ENCODE results near the gene TLR3. TPM values are rescaled to one million over a fixed set of nuclear protein-coding genes. Genes with fewer than 3 reads are reported as not detected.
"Not testable (repeated sequence)": the region's sequence is repeated elsewhere in the genome, so short reads cannot be mapped to it uniquely, and the experiment has no call there.

TLR3 gene
- total RNA-seq, 1 experiment from 2014 or later = 8.0 TPM

DNA sequence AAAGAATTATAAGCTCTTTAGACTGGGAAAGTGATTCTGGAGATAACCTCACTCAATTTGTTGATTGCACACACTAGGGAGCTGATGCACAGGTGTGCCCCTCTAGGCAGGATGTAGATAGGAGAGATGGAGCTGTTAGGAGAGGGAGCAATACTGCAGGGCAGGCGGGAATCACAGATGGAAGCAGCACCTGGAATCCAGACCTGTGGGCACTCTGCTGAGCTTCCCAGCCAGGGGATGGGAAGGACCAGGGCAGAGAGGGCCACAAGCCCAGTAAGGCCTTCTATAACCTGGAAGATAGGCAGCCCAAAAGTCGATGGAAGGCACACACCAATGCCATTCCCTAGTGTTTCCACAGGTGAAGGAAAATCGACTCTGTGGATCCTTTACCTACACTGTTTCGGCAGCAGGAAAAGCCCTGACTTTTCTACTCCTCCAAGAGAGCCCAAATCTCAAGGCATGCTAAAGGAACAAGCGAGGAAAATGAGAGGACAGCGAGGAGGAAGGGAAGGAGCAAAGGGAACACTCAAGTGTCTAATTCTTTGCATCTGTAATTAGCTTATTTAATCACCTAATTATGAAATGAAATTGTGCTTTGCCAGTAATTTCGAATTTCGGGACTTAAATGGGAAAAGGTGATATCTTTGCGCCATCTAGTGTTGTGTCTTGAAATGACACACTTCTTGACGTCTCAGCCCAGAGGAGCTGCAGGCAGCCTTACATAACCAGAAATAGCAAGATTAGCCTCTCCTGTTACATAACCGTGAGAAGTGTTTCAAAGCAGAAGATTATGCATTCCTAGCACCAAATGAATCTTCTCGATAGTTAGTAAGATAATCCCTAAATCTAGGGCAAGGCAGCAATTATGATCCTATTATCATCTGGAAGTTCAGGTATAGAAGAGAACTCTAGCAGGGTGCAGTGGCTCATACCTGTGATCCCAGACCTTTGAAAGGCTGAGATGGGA lies 31.0 kb upstream of the TLR3 start:
- TF ChIP-seq, protein P1, sequence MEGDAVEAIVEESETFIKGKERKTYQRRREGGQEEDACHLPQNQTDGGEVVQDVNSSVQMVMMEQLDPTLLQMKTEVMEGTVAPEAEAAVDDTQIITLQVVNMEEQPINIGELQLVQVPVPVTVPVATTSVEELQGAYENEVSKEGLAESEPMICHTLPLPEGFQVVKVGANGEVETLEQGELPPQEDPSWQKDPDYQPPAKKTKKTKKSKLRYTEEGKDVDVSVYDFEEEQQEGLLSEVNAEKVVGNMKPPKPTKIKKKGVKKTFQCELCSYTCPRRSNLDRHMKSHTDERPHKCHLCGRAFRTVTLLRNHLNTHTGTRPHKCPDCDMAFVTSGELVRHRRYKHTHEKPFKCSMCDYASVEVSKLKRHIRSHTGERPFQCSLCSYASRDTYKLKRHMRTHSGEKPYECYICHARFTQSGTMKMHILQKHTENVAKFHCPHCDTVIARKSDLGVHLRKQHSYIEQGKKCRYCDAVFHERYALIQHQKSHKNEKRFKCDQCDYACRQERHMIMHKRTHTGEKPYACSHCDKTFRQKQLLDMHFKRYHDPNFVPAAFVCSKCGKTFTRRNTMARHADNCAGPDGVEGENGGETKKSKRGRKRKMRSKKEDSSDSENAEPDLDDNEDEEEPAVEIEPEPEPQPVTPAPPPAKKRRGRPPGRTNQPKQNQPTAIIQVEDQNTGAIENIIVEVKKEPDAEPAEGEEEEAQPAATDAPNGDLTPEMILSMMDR (IDR thresholded peaks at IDR 0.05; ENCODE audit: unreplicated experiment) = peak; percentile 48
- H3K27me3 Mint-ChIP-seq (ENCODE audit: unreplicated experiment) = no peaks in the 10 kb centered on the region
- H3K36me3 Mint-ChIP-seq (ENCODE audit: insufficient read depth, unreplicated experiment) = no peaks in the 10 kb centered on the region
- no peaks in the 10 kb centered on the region for H3K4me1 Mint-ChIP-seq (ENCODE audit: low read depth, unreplicated experiment)
- no peak overlapping the region for H3K27ac Mint-ChIP-seq (ENCODE audit: unreplicated experiment)
- CTCF ChIA-PET = interaction anchor here (0.7 to 2.1 kb wide), 14 partner anchors 8 to 998 kb away, joined by 3 to 23 read pairs (median 4); no protein-coding TSS in a partner anchor
- H3K4me3 Mint-ChIP-seq (ENCODE audit: low read depth, unreplicated experiment) = no peak overlapping the region
- no TSS peak for BruUV-seq (replicated peaks)
- DNase-seq = peak; percentile 39
- peaks cover 3% of the 10 kb centered on the region for H3K9me3 Mint-ChIP-seq (ENCODE audit: low read depth, unreplicated experiment)
- intact Hi-C loops (cut with micrococcal nuclease; ENCODE audit: unreplicated experiment) = loop anchor here (1.0 to 5.0 kb wide), 2 partner anchors 146 to 397 kb away; no protein-coding TSS in a partner anchor

DNA sequence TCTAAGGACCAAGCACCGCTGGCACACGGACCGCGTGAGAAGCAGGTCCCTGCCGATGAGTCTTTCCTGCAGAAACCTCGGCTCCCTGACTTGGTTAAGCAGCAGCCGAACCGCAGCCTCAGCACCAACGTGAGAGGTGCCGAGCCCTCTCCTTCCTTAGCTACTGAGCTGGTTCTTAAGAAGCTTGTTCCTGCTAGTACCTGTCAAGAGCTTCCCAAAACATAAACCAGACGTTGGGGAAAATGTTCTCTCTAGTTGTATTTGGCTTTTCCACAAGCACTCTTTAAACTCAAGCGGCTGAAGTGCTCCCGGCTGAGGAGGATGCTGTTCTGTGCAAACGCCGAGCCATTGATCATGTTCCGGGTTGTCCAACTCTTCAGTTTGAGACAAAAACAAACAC lies 29.3 kb upstream of the TLR3 start:
- no TSS peak for BruUV-seq (replicated peaks)
- H3K36me3 Mint-ChIP-seq (ENCODE audit: insufficient read depth, unreplicated experiment) = no peaks in the 10 kb centered on the region
- no peak for DNase-seq
- TF ChIP-seq, protein P1 (IDR thresholded peaks at IDR 0.05; ENCODE audit: unreplicated experiment) = no peak
- H3K9me3 Mint-ChIP-seq (ENCODE audit: low read depth, unreplicated experiment) = peaks cover 3% of the 10 kb centered on the region
- CTCF ChIA-PET = interaction anchor here (1.0 kb wide), 1 partner anchor 18 kb away, joined by 4 read pairs; no protein-coding TSS in a partner anchor
- intact Hi-C loops (cut with micrococcal nuclease; ENCODE audit: unreplicated experiment) = loop anchor here (5.0 kb wide), 1 partner anchor 147 kb away; no protein-coding TSS in a partner anchor
- H3K4me3 Mint-ChIP-seq (ENCODE audit: low read depth, unreplicated experiment) = peak overlapping the region; percentile 28
- no peak overlapping the region for H3K27ac Mint-ChIP-seq (ENCODE audit: unreplicated experiment)
- H3K27me3 Mint-ChIP-seq (ENCODE audit: unreplicated experiment) = no peaks in the 10 kb centered on the region
- H3K4me1 Mint-ChIP-seq (ENCODE audit: low read depth, unreplicated experiment) = no peaks in the 10 kb centered on the region

DNA sequence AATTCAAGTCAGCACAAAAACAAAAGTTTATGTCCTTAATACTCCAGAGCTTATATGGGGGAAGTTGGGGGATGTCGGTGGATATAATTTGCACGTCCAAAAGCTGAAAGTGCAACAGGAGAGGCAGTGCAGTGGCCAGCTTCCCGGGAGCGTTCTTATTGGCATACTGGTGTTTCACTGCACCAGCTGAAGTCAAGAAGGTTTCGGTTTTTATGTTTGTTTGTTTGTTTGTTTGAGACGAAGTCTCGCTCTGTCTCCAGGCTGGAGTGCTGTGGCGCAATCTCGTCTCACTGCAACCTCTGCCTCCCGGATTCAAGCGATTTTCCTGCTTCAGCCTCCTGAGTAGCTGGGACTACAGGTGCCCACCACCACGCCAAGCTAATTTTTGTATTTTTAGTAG lies 28.6 kb upstream of the TLR3 start:
- TF ChIP-seq, protein P1 (IDR thresholded peaks at IDR 0.05; ENCODE audit: unreplicated experiment) = no peak
- CTCF ChIA-PET = interaction anchor here (1.0 kb wide), 1 partner anchor 19 kb away, joined by 4 read pairs; no protein-coding TSS in a partner anchor
- Mint-ChIP-seq H3K36me3 (ENCODE audit: insufficient read depth, unreplicated experiment) (no peaks in the 10 kb centered on the region), H3K4me1 (ENCODE audit: low read depth, unreplicated experiment) (no peaks in the 10 kb centered on the region), H3K9me3 (ENCODE audit: low read depth, unreplicated experiment) (peaks cover 3% of the 10 kb centered on the region), H3K4me3 (ENCODE audit: low read depth, unreplicated experiment) (no peak overlapping the region), H3K27ac (ENCODE audit: unreplicated experiment) (no peak overlapping the region), H3K27me3 (ENCODE audit: unreplicated experiment) (no peaks in the 10 kb centered on the region)
- no peak for DNase-seq
- intact Hi-C loops (cut with micrococcal nuclease; ENCODE audit: unreplicated experiment) = no loop called here
- no TSS peak for BruUV-seq (replicated peaks)

DNA sequence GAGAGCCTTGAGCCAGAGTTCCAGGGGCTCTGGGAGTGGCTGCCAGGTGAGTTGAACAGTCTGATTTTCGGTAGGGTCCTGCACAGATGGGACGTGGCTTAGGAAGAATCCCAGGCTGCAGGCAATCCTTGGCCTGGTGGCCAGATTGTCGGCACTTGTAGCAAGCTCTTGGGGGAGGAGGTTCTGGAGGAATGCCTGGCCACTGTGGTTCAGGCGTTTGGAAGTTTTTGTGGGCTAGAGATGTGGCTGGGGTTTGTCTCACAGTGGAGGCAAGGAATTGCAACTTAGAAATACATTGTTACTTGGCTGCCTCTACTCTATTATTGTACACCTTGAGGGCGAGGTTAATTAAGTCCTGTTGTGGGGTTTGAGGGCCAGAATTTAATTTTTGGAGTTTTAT lies 21.5 kb upstream of the TLR3 start:
- H3K36me3 Mint-ChIP-seq (ENCODE audit: insufficient read depth, unreplicated experiment); intact Hi-C loops (cut with micrococcal nuclease; ENCODE audit: unreplicated experiment); H3K4me3 Mint-ChIP-seq (ENCODE audit: low read depth, unreplicated experiment); DNase-seq; H3K4me1 Mint-ChIP-seq (ENCODE audit: low read depth, unreplicated experiment); CTCF ChIA-PET; H3K27me3 Mint-ChIP-seq (ENCODE audit: unreplicated experiment); BruUV-seq (replicated peaks); H3K27ac Mint-ChIP-seq (ENCODE audit: unreplicated experiment); H3K9me3 Mint-ChIP-seq (ENCODE audit: low read depth, unreplicated experiment): not testable (repeated sequence)

DNA sequence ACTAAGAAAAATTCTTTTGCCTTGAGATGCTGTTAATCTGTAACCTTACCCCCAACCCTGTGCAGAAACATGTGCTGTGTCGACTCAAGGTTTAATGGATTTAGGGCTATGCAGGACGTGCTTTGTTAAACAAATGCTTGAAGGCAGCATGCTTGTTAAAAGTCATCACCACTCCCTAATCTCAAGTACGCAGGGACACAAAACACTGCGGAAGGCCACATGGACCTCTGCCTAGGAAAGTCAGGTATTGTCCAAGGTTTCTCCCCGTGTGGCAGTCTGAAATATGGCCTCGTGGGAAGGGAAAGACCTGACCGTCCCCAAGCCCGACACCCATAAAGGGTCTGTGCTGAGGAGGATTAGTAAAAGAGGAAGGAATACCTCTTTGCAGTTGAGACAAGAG lies 18.8 kb upstream of the TLR3 start:
- H3K4me3 Mint-ChIP-seq (ENCODE audit: low read depth, unreplicated experiment); H3K27me3 Mint-ChIP-seq (ENCODE audit: unreplicated experiment); H3K9me3 Mint-ChIP-seq (ENCODE audit: low read depth, unreplicated experiment); CTCF ChIA-PET; H3K36me3 Mint-ChIP-seq (ENCODE audit: insufficient read depth, unreplicated experiment); H3K27ac Mint-ChIP-seq (ENCODE audit: unreplicated experiment); DNase-seq; intact Hi-C loops (cut with micrococcal nuclease; ENCODE audit: unreplicated experiment); BruUV-seq (replicated peaks); H3K4me1 Mint-ChIP-seq (ENCODE audit: low read depth, unreplicated experiment): not testable (repeated sequence)

Data from Calu3 (cell line).